HG02938 (cell line): ENCODE measurements around the gene SHKBP1.
"Not testable (repeated sequence)": the region's sequence is repeated elsewhere in the genome, so short reads cannot be mapped to it uniquely, and the experiment has no call there.

Source experiments
- ATAC-seq: cut with Tn5 transposase; IDR thresholded peaks from one replicate; pipeline ENCODE4 v1.9.1; 2021; ENCODE audit warnings: mild to moderate bottlenecking, moderate library complexity; ENCODE audit not compliant: unreplicated experiment

The SHKBP1 gene

GRCh38 chr19:40576585-40577451 lies at the start of gene SHKBP1:
Gene SHKBP1, plus strand, starts transcription at chr19:40576873. Its CDS starts 27 bp downstream, at chr19:40576900.
- ATAC-seq = peak; percentile 86

GRCh38 chr19:40528078-40528477 lies 48.6 kb upstream of the SHKBP1 start:
- ATAC-seq = no peak

- ATAC-seq = no peak
Measured at GRCh38 chr19:40528533-40529092, 48.1 kb upstream of the SHKBP1 start.

GRCh38 chr19:40529093-40529954 lies 47.3 kb upstream of the SHKBP1 start:
- no peak for ATAC-seq

- ATAC-seq = no peak
Measured at GRCh38 chr19:40530091-40530901, 46.4 kb upstream of the SHKBP1 start.

- no peak for ATAC-seq
Measured at GRCh38 chr19:40533508-40533907, 43.2 kb upstream of the SHKBP1 start.

GRCh38 chr19:40534148-40534547 lies 42.5 kb upstream of the SHKBP1 start:
- no peak for ATAC-seq

- no peak for ATAC-seq
Measured at GRCh38 chr19:40539070-40539469, 37.6 kb upstream of the SHKBP1 start.

GRCh38 chr19:40542202-40542859 lies 34.3 kb upstream of the SHKBP1 start:
- no peak for ATAC-seq

- no peak for ATAC-seq
Measured at GRCh38 chr19:40543029-40543597, 33.6 kb upstream of the SHKBP1 start.

- not testable (repeated sequence) for ATAC-seq
Measured at GRCh38 chr19:40546153-40546841, 30.4 kb upstream of the SHKBP1 start.

- not testable (repeated sequence) for ATAC-seq
Measured at GRCh38 chr19:40547190-40547589, 29.5 kb upstream of the SHKBP1 start.

- no peak for ATAC-seq
Measured at GRCh38 chr19:40547836-40548235, 28.8 kb upstream of the SHKBP1 start.

GRCh38 chr19:40549007-40549708 lies 27.5 kb upstream of the SHKBP1 start:
- ATAC-seq = no peak

- ATAC-seq = no peak
Measured at GRCh38 chr19:40550951-40551350, 25.7 kb upstream of the SHKBP1 start.

- no peak for ATAC-seq
Measured at GRCh38 chr19:40552848-40553247, 23.8 kb upstream of the SHKBP1 start.

GRCh38 chr19:40553885-40554857 lies 22.5 kb upstream of the SHKBP1 start:
- no peak for ATAC-seq
